CD4-positive, alpha-beta T cell treated with Interleukin-4 for 4 hours (primary cell): ENCODE data around the gene METTL21C.
A peak's percentile ranks its signal among the peaks of the same experiment; 100 is the strongest.

ENCODE experiments used
- DNase-seq: peaks from one replicate; pipeline ENCODE4 v3.0.0-alpha.2; 2020

METTL21C gene

GRCh38 chr13:102697264-102697663 lies 2.4 kb upstream of the METTL21C start:
- DNase-seq: no peak

- DNase-seq: no peak
These were observed 1.6 kb upstream of the METTL21C start for GRCh38 chr13:102696465-102696864.

- DNase-seq: no peak
These were observed 1.1 kb downstream of the METTL21C start for GRCh38 chr13:102693776-102694175.

- DNase-seq: no peak
These were observed 1.6 kb downstream of the METTL21C start for GRCh38 chr13:102693250-102693649.

- no peak for DNase-seq
These were observed 2.4 kb downstream of the METTL21C start for GRCh38 chr13:102692491-102692826.

GRCh38 chr13:102690883-102691282 lies 4.0 kb downstream of the METTL21C start:
- DNase-seq: no peak

- no peak for DNase-seq
These were observed 6.4 kb downstream of the METTL21C start for GRCh38 chr13:102688306-102688973.

- no peak for DNase-seq
These were observed 7.3 kb downstream of the METTL21C start for GRCh38 chr13:102687520-102687919.

- no peak for DNase-seq
These were observed 8.8 kb downstream of the METTL21C start for GRCh38 chr13:102686024-102686423.

- no peak for DNase-seq
These were observed 11.2 kb downstream of the METTL21C start for GRCh38 chr13:102683637-102684036.

- no peak for DNase-seq
These were observed 12.1 kb downstream of the METTL21C start for GRCh38 chr13:102682727-102683126.

GRCh38 chr13:102682211-102682610 lies 12.6 kb downstream of the METTL21C start:
- DNase-seq: no peak

GRCh38 chr13:102680842-102681740 lies 13.8 kb downstream of the METTL21C start:
- DNase-seq: peak; percentile 4

- no peak for DNase-seq
These were observed 14.6 kb downstream of the METTL21C start for GRCh38 chr13:102680133-102680717.

- no peak for DNase-seq
These were observed 15.3 kb downstream of the METTL21C start for GRCh38 chr13:102679449-102680132.

GRCh38 chr13:102678339-102679107 lies 16.3 kb downstream of the METTL21C start:
- DNase-seq: no peak

- no peak for DNase-seq
These were observed 17.7 kb downstream of the METTL21C start for GRCh38 chr13:102677122-102677521.

GRCh38 chr13:102675115-102675514 lies 19.7 kb downstream of the METTL21C start:
- no peak for DNase-seq

- no peak for DNase-seq
These were observed 24.7 kb downstream of the METTL21C start for GRCh38 chr13:102670130-102670529.

GRCh38 chr13:102667911-102668310 lies 26.9 kb downstream of the METTL21C start:
- no peak for DNase-seq

- no peak for DNase-seq
These were observed 27.8 kb downstream of the METTL21C start for GRCh38 chr13:102667023-102667422.

- no peak for DNase-seq
These were observed 35.6 kb downstream of the METTL21C start for GRCh38 chr13:102659168-102659713.
